Fibroblast of skin of right biceps (primary cell): ENCODE measurements around the gene CHRNA3.

ENCODE experiments used
- DNase-seq: peaks from one replicate; pipeline ENCODE4 v3.0.0-alpha.2; 2013

CHRNA3 gene

DNA sequence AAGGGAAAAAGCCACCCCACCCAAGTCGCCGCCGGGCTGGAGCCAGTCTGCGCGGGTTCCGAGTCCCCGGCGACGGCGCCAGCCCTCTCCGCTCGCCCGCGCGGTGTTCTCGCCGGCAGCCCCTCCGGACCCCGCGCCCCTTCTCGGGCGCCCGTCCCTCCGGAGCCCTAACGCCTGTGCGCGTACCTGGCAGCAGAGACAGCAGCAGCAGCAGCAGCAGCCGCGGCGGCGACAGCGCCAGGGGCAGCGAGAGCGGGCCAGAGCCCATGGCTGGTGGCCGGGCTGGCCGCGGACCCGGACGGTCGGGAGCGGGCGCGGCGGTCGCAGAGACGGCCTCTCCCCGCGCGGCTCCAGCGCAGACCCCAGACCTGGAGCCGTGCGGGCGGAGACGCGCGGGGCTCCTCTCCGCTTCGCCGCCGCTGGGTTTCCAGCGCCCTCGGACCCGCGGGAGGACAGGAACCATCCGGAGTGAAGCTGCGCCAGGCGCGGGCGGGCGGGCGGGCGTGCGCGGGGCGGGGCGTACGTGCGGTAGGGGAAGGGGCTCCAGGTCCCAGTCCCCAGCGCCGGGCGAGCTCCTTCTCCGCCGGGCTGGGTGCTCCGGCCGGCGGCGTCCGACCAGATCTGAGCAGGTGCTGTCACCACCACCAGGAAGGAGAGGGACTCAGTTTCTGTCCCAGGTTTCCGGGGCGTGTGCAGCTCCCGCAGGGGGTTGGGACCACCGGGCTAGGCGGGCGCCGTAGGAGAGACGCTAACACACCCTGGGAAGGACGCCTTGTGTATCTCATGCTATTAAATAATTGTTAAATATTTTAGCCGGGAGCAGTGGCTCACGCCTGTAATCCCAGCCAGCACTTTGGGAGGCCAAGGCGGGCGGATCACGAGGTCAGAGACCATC, at the start of gene CHRNA3:
Gene CHRNA3, minus strand, starts transcription at position 470 of the 895 bp plus-strand sequence. Its CDS starts 202 bp downstream, at position 268.
- DNase-seq = no peak

- DNase-seq = no peak
Observed at GRCh38 chr15:78668987-78669386, 48.2 kb upstream of the CHRNA3 start.

DNA sequence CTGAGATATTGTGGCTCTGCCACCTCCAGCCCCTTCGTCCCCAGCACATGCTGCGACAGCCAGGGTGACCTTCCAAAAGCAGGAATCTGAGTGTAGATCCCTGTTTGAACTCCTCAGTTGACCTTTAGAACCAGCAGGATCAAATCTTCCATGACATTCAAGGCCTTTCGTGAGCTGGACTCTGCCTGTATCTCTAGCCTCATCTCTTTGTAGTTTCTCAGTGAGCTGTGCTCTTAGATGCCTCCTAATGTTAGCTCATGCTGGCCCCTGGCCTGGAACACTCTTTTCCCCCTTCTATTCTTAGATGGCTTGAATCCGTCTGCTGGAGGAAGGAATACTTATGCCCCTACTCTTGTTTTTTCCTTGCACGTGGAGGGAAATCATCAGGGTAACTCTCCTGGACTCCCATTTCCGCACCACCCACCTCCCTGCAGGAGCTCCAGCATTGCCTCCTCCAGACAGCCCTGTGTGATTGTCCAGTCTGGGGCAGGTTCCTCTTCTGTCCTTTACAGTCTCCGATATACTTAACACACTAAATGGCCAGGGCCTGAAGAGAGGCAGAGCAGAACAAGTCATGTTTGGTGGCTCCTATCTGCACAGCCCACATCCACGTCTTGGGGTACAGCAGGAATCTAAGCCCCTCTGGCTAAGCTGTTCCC, 46.9 kb upstream of the CHRNA3 start:
- DNase-seq = no peak

- no peak for DNase-seq
Observed at GRCh38 chr15:78666010-78666409, 45.2 kb upstream of the CHRNA3 start.

DNA sequence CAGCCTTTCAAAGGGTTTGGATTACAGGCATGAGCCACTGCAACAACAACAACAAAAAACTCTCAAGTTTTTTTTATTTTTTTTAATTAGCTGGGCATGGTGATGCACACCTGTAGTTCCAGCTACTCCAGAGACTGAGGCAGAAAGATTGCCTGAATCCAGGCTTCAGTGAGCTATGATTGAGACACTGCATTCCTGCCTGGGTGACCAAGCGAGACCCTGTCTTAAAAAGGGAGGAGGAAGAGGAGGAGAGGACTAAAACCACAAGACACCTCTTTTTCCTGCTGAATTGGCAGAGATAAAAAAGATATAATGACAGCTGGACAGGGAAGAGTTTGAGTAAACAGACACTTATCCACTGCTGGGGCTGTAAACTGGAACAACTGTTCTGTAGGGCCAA, 42.9 kb upstream of the CHRNA3 start:
- no peak for DNase-seq

- no peak for DNase-seq
Observed at GRCh38 chr15:78662028-78662427, 41.2 kb upstream of the CHRNA3 start.

- DNase-seq = no peak
Observed at GRCh38 chr15:78661001-78661400, 40.2 kb upstream of the CHRNA3 start.

- no peak for DNase-seq
Observed at GRCh38 chr15:78660584-78660983, 39.8 kb upstream of the CHRNA3 start.

DNA sequence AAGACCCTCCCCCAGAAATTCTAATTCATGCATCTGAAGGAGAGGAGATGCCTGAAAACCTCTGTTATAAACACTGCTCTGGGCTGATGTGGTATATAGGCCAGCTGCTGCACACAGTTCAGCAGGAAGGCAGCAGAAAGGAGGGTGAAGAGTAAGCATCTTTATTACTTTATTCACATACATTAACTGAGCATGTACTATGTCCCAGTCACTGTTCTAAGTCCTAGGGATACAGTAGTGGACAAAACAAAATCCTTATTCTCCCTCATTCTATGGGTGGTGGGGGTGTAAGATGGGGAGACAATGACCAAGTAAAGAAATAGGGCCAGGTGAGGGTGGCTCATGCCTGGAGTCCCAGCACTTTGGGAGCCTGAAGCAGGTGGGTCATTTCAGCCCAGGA, 38.0 kb upstream of the CHRNA3 start:
- DNase-seq = no peak

DNA sequence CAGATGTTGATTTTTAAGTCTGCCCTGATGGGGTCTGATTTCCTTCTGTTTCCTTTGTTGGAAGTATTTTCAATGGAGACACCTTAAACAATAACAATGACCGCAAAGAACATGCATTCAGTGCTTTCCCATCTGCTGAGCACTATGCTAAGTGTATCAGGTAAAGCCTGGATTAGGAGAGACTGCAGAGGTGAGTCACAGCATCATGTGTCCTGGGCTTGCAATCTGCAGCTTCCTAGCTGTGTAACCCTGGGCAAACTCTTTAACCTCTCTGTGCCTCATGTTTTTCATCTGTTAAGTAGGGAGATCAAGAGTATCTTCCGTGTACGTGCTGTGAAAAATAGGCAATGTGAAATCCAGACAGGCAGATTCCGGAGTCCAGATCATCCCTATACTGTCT, 33.5 kb upstream of the CHRNA3 start:
- no peak for DNase-seq

DNA sequence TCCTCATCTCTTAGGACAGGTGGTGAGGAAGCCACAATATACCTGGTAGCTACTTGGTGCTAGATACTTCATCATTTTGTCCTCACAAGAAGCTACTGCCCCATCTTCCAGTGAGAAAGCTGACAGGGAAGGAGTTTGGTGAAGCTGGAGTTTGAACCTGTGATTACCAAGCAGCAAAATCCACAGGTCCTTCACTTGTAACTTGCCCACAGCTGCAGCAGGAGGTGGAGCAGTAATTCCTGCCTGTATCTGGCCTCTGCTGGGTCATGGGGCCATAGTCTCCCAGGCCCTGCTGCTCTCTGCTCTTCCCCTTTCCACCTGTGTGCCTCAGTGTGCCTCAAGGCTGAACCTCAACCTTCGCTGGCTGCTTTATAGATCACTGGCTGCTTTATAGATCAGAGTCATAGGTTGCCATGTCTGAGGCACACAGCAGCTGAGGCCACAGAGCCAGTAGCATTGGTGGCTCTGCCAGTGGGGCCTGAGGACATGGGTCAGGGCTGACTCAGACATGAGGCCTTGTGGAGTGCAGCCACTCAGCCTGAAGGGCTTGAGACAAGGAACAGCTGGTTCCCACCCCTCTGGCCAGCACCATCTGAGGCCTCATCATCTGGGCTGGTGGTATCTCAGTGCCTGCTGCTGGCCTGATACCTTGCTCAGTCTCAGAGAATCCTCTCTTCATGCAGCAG, 31.3 kb upstream of the CHRNA3 start:
- DNase-seq = no peak

DNA sequence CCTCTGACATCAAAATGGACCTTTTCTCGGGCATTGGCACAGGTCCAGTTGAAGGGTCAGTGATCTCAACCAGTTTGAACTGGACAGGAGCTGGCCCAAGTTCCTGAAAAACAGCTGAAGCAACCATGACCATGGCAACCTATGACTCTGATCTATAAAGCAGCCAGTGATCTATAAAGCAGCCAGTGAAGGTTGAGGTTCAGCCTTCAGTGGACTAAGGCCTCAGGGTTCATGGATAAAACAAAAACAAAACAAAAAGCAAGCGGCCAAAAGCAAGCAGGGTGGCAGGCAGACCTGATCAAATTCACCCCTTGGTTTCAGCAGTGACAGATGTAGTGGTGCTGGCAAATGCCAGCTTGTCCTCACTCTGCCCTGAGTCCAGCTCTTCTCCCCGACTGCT, 30.2 kb upstream of the CHRNA3 start:
- DNase-seq = no peak

DNA sequence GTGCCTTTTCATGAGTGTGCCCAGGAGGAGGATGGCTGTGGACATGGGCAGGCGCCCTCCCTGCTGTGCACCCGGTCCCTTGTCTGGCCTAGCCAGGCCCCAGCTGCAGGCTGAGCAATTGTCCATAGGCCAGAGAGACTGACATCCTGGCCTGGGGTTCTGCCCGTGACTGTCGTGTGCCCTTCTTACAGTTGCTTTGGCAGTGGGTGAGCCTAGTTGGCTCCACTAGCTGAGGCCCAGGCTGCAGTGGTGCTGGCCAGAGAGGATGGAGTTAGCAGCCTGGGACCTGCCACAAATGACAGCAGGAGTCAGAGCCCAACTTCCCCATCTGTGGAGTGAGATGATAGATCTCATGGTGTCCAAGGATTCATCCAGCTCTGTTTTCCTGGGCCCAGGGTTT, 29.2 kb upstream of the CHRNA3 start:
- DNase-seq = no peak

DNA sequence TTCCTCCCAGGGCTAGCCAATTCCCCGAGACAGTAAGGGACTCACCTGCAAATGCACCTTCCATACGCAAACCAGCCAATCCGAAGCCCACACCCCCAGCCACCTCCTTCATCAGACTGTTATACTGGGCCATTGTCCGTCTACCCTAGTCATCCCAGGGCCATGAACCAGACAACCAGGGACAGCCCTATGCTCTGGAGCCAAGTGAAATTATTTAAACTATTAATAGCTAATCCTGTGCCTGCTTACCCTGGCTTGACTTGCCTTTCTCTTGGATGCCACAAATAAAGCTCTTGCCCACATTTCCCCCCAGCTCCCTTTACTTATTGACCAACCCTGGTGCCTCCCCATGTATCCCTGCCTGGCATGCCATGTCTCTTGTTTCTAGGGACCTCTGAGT, 24.2 kb upstream of the CHRNA3 start:
- no peak for DNase-seq

- no peak for DNase-seq
Observed at GRCh38 chr15:78642331-78642730, 21.5 kb upstream of the CHRNA3 start.

GRCh38 chr15:78641749-78642275, 21.0 kb upstream of the CHRNA3 start:
- DNase-seq = no peak

DNA sequence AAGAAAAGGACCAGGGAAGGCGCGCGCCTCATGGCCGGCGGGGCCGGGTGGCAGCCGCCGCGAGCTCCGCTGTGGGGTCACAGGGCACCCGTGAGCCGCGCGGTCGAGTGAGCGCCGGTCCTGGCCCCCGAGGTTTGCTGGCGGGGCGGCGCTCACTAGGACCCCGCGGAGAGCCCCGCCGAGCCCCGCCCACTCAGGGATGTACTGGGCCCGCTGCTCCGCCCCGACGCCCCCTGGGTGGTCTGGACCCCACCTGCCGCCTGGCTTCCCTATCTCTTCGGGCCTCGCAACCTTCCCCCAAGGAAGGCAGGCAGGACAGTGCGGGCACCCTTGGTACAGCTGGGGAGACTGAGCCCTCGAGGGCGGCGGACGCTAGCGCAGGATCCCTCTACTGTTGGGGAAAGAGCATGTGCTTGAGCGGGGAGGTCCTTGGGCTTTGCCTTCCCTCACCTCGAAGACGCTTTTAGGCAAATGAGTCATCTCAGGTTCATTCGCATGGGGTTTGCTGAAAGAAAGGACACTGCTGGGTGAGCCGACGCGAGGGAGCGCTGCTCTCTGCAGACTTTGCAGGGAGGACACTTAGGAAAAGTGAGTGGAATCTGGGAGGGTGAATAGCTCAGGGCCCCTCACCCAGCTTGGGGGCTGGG, 20.4 kb upstream of the CHRNA3 start, which contains the start of gene CHRNB4:
Gene CHRNB4, minus strand, starts transcription at position 109 of the 647 bp plus-strand sequence. Its CDS starts 77 bp downstream, at position 32.
- peak; percentile 36 for DNase-seq

DNA sequence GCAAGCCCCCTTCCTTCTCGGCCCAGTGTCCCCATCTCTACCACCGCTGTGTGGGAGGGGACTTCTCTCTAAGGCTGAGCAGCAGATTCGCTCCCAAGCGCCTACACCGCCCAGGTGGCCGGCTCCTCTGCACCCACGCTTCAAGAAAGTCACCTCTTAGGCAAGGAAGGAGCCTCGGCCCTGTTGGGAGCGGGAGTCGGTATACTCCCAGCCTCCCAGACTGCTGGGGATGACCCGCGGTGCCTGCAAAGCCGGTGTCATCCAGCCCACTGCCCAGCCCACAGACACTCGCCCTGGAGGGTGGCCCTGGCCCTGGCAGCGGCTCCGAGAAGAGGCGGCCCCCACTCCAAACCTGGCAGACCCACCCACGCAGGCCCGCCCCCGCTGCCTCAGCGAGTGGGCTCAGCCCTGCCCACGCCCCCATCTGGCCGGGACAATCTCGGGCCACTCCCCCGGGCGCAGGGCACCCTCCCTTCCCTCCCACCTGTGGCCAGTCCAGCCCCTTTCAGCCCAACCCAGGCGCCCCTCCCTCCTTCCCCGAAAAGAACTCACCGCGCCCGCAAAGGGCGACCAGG, 19.8 kb upstream of the CHRNA3 start:
- DNase-seq = no peak

- DNase-seq = peak; percentile 26
Observed at GRCh38 chr15:78638658-78639314, 18.0 kb upstream of the CHRNA3 start.

DNA sequence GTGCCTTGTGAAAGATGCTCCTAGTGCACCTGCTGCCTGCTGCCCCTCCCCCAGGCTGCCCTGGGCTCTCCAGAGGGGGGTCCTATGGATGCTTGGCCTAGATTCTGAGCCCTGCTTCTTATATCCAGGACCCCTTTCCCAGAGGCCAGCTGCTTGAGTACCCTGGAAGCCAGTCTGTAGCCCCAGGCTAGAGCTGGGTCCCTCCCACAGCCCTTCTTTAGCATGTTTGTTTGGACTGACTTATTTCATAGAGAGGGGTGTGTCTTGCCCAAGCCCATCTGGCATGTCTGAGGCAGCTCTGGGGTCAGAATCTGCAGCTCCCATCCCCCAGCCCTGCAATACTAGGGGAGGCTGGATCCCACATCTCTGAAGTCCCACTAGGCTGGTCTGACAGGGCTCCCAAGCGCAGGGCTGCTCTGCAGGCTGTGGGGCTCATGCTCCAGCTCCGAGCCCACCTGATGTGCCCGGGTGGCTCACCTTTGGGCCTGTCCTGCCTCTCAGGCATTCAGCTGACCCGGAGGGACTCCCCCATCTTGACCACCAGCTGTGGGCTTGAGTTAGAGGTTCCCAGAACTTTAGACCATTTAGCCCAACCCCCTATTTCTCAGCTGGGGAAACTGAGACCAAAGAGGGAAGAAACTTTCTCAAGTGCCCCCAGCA, 17.1 kb upstream of the CHRNA3 start:
- DNase-seq = no peak

DNA sequence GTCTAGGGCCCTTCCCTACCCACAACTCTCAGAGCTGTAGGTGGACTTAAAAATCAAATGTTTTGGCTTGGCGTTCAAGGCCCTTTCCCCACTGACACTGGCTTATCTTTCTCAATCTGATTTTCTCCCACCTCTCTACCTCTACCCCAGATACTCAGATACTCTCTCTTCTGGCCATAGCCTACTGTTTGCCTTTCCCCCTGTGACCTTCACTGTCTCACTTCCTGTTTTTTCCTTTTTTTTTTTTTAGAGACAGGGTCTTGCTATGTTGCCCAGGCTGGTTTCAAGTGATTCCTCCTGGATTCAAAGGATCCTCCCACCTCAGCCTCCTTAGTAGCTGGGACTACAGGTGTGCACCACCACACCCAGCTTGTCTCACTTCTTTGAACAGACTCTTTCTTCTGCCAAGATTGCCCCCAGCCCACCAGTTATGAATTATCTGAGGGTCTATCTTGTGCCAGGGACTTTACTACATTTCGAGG, 15.6 kb upstream of the CHRNA3 start:
- no peak for DNase-seq
